GM20000 (cell line): Measurements from ENCODE around the gene FRMD4A.

Source experiments
- DNase-seq: peaks from one replicate; pipeline ENCODE4 v3.0.0; 2012; ENCODE audit warnings: low spot score
- TF ChIP-seq, protein P1 (sequence below): IDR thresholded peaks from 2 replicates; pipeline ENCODE4 v1.5.1; 2012; ENCODE audit warnings: mild to moderate bottlenecking, control low read depth; ENCODE audit errors: extremely low read depth, missing control alignments

The FRMD4A gene

DNA sequence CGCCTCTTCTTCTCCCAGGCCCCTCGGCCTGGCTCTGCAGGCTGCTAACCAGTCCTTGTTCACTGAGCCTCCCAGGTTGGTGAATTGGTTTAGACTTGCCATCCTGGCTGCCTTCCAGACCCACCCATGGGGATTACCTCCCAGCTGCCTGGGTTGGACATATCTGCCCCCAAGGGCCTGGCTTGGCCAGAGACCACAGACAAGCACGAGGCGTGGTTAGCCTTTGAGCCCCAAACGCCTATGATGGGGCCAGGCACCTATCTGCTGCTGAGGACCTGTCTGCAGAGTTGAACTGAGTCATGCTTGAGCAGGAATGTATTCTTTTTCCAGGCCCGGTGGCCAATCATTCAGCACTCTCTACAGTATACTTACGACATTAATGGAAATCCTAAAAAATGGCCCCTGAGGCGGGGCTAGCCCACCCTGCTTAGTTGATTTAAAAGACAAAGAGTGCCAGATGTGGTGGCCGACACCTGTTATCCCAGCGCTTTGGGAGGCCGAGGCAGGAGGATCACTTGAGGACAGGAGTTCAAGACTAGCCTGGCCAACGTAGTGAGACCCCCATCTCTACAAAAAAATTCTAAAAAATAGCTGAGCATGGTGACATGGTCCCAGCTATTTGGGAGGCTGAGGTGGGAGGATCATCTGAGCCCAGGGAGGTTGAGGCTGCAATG lies 361.5 kb downstream of the FRMD4A start:
- TF ChIP-seq, protein P1, sequence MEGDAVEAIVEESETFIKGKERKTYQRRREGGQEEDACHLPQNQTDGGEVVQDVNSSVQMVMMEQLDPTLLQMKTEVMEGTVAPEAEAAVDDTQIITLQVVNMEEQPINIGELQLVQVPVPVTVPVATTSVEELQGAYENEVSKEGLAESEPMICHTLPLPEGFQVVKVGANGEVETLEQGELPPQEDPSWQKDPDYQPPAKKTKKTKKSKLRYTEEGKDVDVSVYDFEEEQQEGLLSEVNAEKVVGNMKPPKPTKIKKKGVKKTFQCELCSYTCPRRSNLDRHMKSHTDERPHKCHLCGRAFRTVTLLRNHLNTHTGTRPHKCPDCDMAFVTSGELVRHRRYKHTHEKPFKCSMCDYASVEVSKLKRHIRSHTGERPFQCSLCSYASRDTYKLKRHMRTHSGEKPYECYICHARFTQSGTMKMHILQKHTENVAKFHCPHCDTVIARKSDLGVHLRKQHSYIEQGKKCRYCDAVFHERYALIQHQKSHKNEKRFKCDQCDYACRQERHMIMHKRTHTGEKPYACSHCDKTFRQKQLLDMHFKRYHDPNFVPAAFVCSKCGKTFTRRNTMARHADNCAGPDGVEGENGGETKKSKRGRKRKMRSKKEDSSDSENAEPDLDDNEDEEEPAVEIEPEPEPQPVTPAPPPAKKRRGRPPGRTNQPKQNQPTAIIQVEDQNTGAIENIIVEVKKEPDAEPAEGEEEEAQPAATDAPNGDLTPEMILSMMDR: no peak
- DNase-seq: no peak

DNA sequence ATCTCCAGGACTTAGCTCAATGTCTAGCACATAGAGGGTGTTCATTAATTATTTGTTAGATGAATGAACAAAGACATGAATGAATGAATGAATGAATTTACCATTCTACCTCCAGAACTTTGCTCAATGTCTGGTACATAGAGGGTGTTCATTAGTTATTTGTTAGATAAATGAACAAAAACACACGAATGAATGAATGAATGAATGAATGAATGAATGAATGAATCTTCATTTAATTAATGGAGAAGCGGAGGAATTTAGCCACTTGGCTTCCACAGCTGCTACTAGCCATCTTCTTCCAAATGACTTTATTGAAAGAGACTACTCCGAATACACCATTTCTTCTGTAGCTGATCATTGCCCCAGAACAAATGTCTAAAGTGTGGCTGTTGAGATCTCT lies 368.9 kb downstream of the FRMD4A start:
- DNase-seq: no peak
- TF ChIP-seq, protein P1: no peak

DNA sequence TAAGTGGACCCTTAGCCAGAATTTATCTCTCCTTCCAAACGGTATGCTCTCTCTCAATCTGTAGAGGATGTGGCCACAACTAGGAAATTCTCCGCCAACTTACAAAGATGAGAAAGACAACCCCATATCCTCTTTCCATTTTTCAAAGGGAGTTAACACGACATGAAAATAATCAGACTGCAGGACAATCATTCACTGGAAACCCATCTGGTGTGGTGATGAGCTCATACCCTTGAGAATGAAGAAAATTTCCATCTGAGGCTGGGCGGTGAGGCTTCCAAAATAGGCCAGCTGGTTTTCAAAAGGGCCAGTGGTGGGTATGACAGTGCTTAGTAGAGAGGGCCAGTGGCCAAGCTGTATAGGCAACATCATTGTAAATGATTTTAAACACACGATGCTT lies 369.6 kb downstream of the FRMD4A start:
- DNase-seq: no peak
- TF ChIP-seq, protein P1: no peak

DNA sequence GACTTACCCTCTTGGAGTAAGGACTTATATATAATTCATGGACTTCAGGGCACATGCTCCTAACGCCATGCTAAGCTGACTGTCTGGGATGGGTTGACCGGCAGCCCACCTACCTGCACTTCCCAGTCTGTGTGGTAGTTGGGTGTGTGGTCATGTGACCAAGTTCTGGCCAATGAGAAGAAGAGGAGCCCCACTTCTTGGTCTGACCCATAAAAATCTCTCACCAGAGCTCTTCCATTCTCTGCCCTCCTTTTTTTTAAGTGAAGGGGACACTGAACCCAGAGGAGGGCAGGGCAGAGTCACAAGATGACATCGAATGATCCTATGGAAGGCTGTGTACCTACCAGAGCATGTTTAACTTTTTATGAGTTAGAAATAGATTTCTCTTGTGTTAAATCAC lies 370.1 kb downstream of the FRMD4A start:
- TF ChIP-seq, protein P1: no peak
- DNase-seq: no peak

DNA sequence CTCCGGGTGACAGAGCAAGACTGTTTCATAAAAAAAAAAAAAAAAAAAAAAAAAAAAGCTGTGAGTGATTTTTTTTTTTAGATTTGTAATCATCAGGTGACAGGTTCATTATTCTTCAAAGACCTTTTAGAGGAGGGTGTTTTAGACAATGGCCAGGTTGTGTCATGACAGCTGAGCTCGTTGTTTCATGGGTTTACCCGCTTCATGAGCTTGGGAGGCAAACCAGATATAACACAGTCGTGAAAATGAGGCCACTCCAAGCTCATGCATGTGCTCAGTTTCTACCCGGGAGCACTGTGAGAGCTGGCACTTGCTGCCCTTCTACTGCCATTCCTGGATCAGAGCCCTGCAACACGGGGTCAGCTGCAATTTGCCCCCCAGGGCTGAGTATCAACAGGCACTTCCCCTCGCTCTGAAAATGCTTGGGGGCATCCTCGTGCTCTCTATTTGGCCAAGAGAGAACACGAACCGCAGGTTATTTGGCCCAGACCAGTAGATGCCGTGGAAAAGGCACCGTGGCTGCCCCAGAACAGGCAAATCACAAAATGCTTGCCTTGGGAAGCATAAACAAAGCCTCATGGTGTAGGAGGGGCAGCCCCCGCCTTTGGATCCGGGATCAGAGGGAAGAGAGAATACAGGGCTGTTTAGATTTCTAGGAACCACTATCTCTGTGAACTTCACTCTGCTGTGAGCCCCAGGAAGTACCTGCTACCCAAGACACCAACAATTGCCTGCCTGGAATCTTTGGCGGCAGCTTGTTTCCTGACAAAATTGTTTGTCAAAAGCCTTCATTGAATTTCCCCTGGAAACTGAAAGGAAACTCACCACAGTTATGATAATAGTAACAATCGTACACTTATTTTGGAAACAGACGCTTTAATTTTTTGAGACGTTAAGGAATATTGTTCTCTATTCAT lies 371.0 kb downstream of the FRMD4A start:
- TF ChIP-seq, protein P1: no peak
- DNase-seq: no peak

DNA sequence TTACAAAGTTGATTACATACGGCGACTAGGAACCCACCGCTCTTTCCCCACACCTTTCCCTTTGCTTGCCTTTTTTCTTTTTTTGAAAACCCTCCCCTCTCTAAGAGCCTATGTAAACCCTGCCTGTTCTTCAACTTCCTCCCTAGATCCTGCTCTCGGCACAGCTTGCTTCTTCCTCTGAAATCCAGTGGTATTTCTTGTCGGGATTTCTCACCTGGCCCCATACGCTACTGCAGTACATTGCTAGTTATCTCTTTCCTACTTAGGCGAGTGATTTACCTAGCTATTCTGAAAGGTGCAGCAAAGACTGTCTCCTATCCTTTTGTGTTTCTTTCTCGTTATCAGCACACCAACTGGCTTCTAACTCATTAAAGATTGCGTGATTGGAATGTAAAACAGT lies 372.9 kb downstream of the FRMD4A start:
- DNase-seq: no peak
- TF ChIP-seq, protein P1: no peak

DNA sequence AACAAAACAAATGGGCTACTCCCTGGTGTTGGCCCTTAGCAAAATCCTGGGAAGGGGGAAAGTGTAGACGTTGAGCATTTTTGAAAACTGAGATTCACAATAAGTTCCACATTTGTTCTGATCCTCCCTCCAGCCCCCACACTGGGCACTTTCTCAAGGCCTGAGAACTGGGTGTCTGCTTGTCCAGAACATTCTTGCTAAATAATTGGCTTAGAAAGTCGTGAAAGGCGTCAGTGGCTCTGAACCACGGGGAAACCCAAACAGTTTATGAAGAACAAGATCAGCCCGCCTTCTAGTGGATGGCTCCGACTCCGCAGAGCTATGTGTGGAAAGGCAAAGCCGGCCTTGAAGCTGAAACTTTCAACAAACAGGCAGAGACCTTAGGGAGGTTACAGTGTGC lies 373.9 kb downstream of the FRMD4A start:
- DNase-seq: no peak
- TF ChIP-seq, protein P1: no peak
